ENCODE results near the gene MAFG.

The MAFG gene

DNA sequence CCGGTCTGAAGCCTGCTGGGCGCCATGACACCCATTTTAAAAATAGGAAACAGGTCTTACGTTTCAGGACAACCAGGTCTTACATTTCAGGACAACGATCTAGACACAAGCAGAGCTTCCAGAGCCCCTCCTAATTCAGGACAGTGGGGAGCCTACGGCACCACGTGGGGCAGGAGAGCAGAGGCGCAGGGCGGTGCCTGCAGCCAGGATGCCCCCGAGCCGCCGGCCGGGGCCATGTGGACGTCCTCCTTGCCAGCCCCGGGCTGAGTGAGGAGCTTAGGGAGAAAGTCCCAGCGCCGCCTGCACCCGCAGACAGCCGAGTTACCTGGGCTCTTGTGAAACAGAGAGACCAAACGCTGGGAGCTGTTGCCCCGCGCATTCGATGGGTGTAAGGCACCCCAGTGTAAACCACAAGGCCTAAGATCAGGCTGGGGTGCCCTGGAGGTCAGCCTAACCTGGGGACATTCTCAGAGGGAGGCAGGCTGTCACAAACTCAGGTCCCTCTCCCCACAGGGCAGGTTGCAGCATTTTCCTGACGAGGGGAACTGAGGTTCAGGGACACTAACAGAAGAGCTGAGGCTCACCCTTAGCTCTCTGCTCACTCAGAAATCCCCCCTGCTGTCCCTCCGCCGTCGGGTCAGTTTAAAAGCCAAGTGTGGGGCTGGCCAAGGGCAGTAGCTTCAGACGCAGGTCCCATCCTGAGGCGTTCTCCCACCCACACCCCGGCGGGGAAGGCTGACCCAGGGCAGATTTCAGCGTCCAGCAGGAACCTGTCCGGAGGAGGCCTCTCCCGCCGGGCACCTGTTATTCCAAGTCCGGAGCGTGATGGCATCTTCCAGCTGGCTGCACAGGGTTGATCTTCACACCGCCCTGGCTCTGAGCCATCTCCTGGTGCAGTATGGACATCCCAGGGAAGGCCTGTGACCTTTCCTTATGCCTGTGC lies 35.2 kb upstream of the MAFG start (continued):
- TF ChIP-seq KLF1 (tag by site-specific recombination; IDR thresholded peaks at IDR 0.05) (no peak), ZNF146 (tag by site-specific recombination; IDR thresholded peaks at IDR 0.05) (no peak), ZNF221 (tag by site-specific recombination; IDR thresholded peaks at IDR 0.05; ENCODE audit: borderline replicate concordance) (no peak)

- POLR2A ChIA-PET: interaction anchor here (0.6 to 2.0 kb wide), 2 partner anchors 58 to 162 kb away, joined by 4 to 5 read pairs; no protein-coding TSS in a partner anchor
- Histone ChIP-seq H3K4me1 (ENCODE audit: control insufficient read depth, insufficient read depth, low read length) (peaks cover 4% of the 10 kb centered on the region; the same call in 1 of the 2 replicates), H3K27ac (ENCODE audit: extremely low read depth, low read depth, low read length) (no peak overlapping the region), H3K36me3 (ENCODE audit: control insufficient read depth in 2 of 2, insufficient read depth in 1 of 2, low read length in 2 of 2) (no peaks in the 10 kb centered on the region), H3K9me3 (ENCODE audit: control insufficient read depth, insufficient read depth, low read depth, low read length) (no peaks in the 10 kb centered on the region), H3K4me3 (ENCODE audit: low read depth, low read length) (no peak overlapping the region)
- CTCF ChIA-PET: interaction anchor here (1.1 to 3.0 kb wide), 4 partner anchors 43 to 65 kb away, joined by 3 to 105 read pairs (median 17); partner anchors contain the start of genes CENPX and LRRC45
- peak; percentile 20; the same call in 1 of the 2 replicates for TF ChIP-seq ZIC2 (tag by site-specific recombination; IDR thresholded peaks at IDR 0.05)
- 0 out of 2 replicates have a peak, but pooled peaks have one; percentile 25 for TF ChIP-seq GLIS1 (tag by site-specific recombination; IDR thresholded peaks at IDR 0.05)
- TF ChIP-seq GLIS2 (tag by site-specific recombination; IDR thresholded peaks at IDR 0.05): peak; percentile 8; the same call in 1 of the 2 replicates
- TF ChIP-seq REST (tag by site-specific recombination; IDR thresholded peaks at IDR 0.05): peak; percentile 72; the same call in 1 of the 2 replicates
- no peak for TF ChIP-seq ZFP69B (tag by site-specific recombination; IDR thresholded peaks at IDR 0.05)
Measured at GRCh38 chr17:81961521-81962498, 34.3 kb upstream of the MAFG start.

DNA sequence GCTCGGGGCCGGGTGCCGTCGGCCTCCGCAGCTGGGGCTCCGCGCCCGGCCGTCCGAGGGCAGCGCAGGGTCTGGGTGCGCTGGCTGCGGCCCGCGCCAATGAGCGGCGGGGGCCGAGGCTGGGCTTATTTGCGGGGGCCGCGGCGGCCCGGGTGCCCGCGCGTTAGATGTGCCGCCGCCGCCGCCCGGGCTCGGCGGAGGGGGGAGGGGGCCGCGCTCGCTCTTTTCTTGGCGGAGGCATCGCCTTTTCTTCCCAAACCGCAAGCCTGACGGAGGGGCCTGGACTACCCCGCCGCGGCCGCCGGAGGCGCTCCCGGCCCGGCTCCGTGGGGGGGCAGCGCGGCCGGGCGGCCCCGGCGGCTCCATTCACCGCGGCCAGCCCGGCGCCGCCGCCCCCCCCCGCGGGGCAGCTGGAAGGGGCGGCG lies 33.6 kb upstream of the MAFG start, which contains the start of gene NOTUM:
NOTUM (minus strand) TSS at position 101 of the 425 bp plus-strand sequence. CDS start 278 bp downstream, outside the sequence.
- no peak for TF ChIP-seq EGR2 (tag by site-specific recombination; IDR thresholded peaks at IDR 0.05; ENCODE audit: low read depth)
- no peak for TF ChIP-seq ZNF302 (tag by site-specific recombination; IDR thresholded peaks at IDR 0.05; ENCODE audit: low read depth)
- TF ChIP-seq ZNF560 (tag by site-specific recombination; IDR thresholded peaks at IDR 0.05; ENCODE audit: borderline replicate concordance): peak; percentile 65; the same call in 1 of the 2 replicates
- TF ChIP-seq, protein P1, sequence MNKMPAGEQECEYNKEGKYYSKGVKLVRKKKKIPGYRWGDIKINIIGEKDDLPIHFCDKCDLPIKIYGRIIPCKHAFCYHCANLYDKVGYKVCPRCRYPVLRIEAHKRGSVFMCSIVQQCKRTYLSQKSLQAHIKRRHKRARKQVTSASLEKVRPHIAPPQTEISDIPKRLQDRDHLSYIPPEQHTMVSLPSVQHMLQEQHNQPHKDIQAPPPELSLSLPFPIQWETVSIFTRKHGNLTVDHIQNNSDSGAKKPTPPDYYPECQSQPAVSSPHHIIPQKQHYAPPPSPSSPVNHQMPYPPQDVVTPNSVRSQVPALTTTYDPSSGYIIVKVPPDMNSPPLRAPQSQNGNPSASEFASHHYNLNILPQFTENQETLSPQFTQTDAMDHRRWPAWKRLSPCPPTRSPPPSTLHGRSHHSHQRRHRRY (tag by site-specific recombination; IDR thresholded peaks at IDR 0.05): no peak
- TF ChIP-seq, protein P2, sequence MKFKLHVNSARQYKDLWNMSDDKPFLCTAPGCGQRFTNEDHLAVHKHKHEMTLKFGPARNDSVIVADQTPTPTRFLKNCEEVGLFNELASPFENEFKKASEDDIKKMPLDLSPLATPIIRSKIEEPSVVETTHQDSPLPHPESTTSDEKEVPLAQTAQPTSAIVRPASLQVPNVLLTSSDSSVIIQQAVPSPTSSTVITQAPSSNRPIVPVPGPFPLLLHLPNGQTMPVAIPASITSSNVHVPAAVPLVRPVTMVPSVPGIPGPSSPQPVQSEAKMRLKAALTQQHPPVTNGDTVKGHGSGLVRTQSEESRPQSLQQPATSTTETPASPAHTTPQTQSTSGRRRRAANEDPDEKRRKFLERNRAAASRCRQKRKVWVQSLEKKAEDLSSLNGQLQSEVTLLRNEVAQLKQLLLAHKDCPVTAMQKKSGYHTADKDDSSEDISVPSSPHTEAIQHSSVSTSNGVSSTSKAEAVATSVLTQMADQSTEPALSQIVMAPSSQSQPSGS (tag by site-specific recombination; IDR thresholded peaks at IDR 0.05; ENCODE audit: low read depth): no peak
- TF ChIP-seq, protein P3, sequence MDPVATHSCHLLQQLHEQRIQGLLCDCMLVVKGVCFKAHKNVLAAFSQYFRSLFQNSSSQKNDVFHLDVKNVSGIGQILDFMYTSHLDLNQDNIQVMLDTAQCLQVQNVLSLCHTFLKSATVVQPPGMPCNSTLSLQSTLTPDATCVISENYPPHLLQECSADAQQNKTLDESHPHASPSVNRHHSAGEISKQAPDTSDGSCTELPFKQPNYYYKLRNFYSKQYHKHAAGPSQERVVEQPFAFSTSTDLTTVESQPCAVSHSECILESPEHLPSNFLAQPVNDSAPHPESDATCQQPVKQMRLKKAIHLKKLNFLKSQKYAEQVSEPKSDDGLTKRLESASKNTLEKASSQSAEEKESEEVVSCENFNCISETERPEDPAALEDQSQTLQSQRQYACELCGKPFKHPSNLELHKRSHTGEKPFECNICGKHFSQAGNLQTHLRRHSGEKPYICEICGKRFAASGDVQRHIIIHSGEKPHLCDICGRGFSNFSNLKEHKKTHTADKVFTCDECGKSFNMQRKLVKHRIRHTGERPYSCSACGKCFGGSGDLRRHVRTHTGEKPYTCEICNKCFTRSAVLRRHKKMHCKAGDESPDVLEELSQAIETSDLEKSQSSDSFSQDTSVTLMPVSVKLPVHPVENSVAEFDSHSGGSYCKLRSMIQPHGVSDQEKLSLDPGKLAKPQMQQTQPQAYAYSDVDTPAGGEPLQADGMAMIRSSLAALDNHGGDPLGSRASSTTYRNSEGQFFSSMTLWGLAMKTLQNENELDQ (tag by site-specific recombination; IDR thresholded peaks at IDR 0.05; ENCODE audit: low read depth): no peak
- TF ChIP-seq ZNF19 (tag by site-specific recombination; IDR thresholded peaks at IDR 0.05; ENCODE audit: low read depth): no peak
- peak; percentile 60; the same call in 1 of the 2 replicates for TF ChIP-seq ZNF596 (tag by site-specific recombination; IDR thresholded peaks at IDR 0.05)
- no peak for TF ChIP-seq ZSCAN30 (tag by site-specific recombination; IDR thresholded peaks at IDR 0.05)
- peak; percentile 87 for TF ChIP-seq ZNF677 (tag by site-specific recombination; IDR thresholded peaks at IDR 0.05)
- no peak for TF ChIP-seq ZNF132 (tag by site-specific recombination; IDR thresholded peaks at IDR 0.05; ENCODE audit: borderline replicate concordance)
- TF ChIP-seq TCF7L2 (IDR thresholded peaks at IDR 0.05; ENCODE audit: borderline replicate concordance, low read depth, low read length): peak; percentile 50; the same call in 1 of the 2 replicates
- Histone ChIP-seq H3K4me1 (ENCODE audit: control insufficient read depth, insufficient read depth, low read length) (peaks cover 4% of the 10 kb centered on the region; the same call in 1 of the 2 replicates), H3K9me3 (ENCODE audit: control insufficient read depth, insufficient read depth, low read depth, low read length) (no peaks in the 10 kb centered on the region), H3K4me3 (ENCODE audit: low read depth, low read length) (peak within 1 kb of the TSS; percentile 19), H3K27ac (ENCODE audit: extremely low read depth, low read depth, low read length) (peak within 1 kb of the TSS; percentile 31; the same call in 1 of the 2 replicates), H3K36me3 (ENCODE audit: control insufficient read depth in 2 of 2, insufficient read depth in 1 of 2, low read length in 2 of 2) (no peaks in the 10 kb centered on the region)
- ChIA-PET CTCF (interaction anchor here (0.6 to 3.0 kb wide), 12 partner anchors 16 to 80 kb away, joined by 3 to 105 read pairs (median 5); partner anchors contain the start of genes ASPSCR1, CENPX, LRRC45 and MAFG), POLR2A (interaction anchor here (0.6 to 2.3 kb wide), 3 partner anchors 23 to 77 kb away, joined by 4 to 16 read pairs (median 11); partner anchors contain the start of gene DCXR)
